ENCODE measurements around the gene NAALADL2. TPM values are rescaled to one million over a fixed set of nuclear protein-coding genes. Genes with fewer than 3 reads are reported as not detected.

Gene NAALADL2
- total RNA-seq, 1 experiment from 2014 or later = 1.6 TPM

DNA sequence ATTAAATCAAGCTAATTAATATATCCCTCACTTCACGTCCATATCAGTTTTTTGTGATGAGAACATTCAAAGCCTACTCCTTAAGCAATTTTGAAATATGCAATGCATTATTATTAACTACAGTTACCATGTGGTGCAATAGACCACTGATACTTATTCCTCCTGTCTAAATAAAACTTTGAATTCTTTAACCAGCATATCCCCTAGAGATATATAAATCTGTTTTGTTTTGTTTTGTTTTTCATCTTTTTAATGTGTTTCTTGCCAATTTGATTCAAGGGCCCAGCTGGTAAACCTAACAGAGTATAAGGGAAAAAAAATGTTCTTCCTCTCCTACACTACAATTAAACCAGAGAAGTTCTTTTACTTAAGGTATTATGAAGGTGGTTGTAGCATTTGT lies 524.2 kb downstream of the NAALADL2 start:
- no peak overlapping the region for H4K8ac ChIP-seq (replicated peaks; ENCODE audit: insufficient read length, low read depth, low read length)
- no peak overlapping the region for H2AK5ac ChIP-seq (ENCODE audit: insufficient read length, low read length)
- H3T11ph ChIP-seq (ENCODE audit: low read length) = no peak overlapping the region
- no peak overlapping the region for H2BK5ac ChIP-seq (ENCODE audit: insufficient read length, low read length)
- no peaks in the 10 kb centered on the region for H3K27me3 ChIP-seq (ENCODE audit: insufficient read depth, low read length)
- no peaks in the 10 kb centered on the region for H3K79me2 ChIP-seq (ENCODE audit: insufficient read depth, low read length)
- H2AFZ ChIP-seq (ENCODE audit: low read length) = no peak overlapping the region
- H2BK12ac ChIP-seq (ENCODE audit: insufficient read length, low read depth, low read length) = no peak overlapping the region
- H3K23me2 ChIP-seq (ENCODE audit: insufficient read length, low read depth, low read length, poor library complexity, severe bottlenecking) = no peaks in the 10 kb centered on the region
- H3K23ac ChIP-seq (ENCODE audit: insufficient read length, low read depth, low read length) = no peak overlapping the region
- no peak overlapping the region for H2BK120ac ChIP-seq (ENCODE audit: low read depth, low read length, poor library complexity, severe bottlenecking)
- H3K79me1 ChIP-seq (ENCODE audit: insufficient read depth, low read depth, low read length, poor library complexity, severe bottlenecking) = no peaks in the 10 kb centered on the region
- H3K9ac ChIP-seq (ENCODE audit: extremely low read depth, insufficient read length, low read length) = no peak overlapping the region
- no peak overlapping the region for H2BK15ac ChIP-seq (ENCODE audit: low read depth, low read length)
- WGBS (ENCODE audit: extremely low coverage, insufficient read length, low lambda C conversion rate) = no CpG with 5 or more reads among the region's 1 CpG
- H3K18ac ChIP-seq (ENCODE audit: insufficient read length, low read depth, low read length) = no peak overlapping the region
- H3K56ac ChIP-seq (ENCODE audit: insufficient read length, low read depth, low read length) = no peak overlapping the region
- no peak overlapping the region for H3K27ac ChIP-seq (ENCODE audit: insufficient read length, low read depth, low read length)
- no peaks in the 10 kb centered on the region for H4K20me1 ChIP-seq (ENCODE audit: control insufficient read depth, insufficient read depth, insufficient read length)
- H3K4me2 ChIP-seq (ENCODE audit: insufficient read depth, insufficient read length, low read length) = no peak overlapping the region
- no peak for DNase-seq
- H4K91ac ChIP-seq (ENCODE audit: insufficient read length, low read depth, low read length) = no peak overlapping the region
- no peak overlapping the region for H4K5ac ChIP-seq (ENCODE audit: insufficient read length, low read depth, low read length)
- no peak overlapping the region for H2BK20ac ChIP-seq (ENCODE audit: low read depth, low read length, poor library complexity, severe bottlenecking)
- Mint-ChIP-seq H3K9me3 (no peaks in the 10 kb centered on the region), H3K4me1 (peaks cover 0 to 2% of the 10 kb centered on the region in 2 experiments; a peak in 1 of 4 replicates), H3K27ac (no peak overlapping the region), H3K27me3 (ENCODE audit: low read depth) (no peaks in the 10 kb centered on the region), H3K36me3 (ENCODE audit: insufficient read depth in 1 of 3, low read depth in 3 of 3) (no peaks in the 10 kb centered on the region), H3K4me3 (no peak overlapping the region)
- H3K4ac ChIP-seq (ENCODE audit: low read depth, low read length) = no peak overlapping the region
- TF ChIP-seq, protein P1, sequence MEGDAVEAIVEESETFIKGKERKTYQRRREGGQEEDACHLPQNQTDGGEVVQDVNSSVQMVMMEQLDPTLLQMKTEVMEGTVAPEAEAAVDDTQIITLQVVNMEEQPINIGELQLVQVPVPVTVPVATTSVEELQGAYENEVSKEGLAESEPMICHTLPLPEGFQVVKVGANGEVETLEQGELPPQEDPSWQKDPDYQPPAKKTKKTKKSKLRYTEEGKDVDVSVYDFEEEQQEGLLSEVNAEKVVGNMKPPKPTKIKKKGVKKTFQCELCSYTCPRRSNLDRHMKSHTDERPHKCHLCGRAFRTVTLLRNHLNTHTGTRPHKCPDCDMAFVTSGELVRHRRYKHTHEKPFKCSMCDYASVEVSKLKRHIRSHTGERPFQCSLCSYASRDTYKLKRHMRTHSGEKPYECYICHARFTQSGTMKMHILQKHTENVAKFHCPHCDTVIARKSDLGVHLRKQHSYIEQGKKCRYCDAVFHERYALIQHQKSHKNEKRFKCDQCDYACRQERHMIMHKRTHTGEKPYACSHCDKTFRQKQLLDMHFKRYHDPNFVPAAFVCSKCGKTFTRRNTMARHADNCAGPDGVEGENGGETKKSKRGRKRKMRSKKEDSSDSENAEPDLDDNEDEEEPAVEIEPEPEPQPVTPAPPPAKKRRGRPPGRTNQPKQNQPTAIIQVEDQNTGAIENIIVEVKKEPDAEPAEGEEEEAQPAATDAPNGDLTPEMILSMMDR (conservative IDR thresholded peaks at IDR 0.05) = no peak
- no peaks in the 10 kb centered on the region for H3K4me1 ChIP-seq (ENCODE audit: insufficient read depth, low read length)
- no peak overlapping the region for H3K14ac ChIP-seq (ENCODE audit: insufficient read depth, low read length)
- no peaks in the 10 kb centered on the region for H3K9me3 ChIP-seq (ENCODE audit: control insufficient read depth, low read depth, low read length)

Measured in H9 (cell line).